Fibroblast of lung (primary cell): ENCODE results near the gene ZSCAN20.

ENCODE experiments used
- CTCF ChIP-seq, 2 donors: IDR thresholded peaks in 1 of 2; conservative IDR thresholded peaks in 1 of 2; 1 replicate in 1 of 2; 2 replicates in 1 of 2; pipeline ENCODE4 v1.5.1; 2011 to 2012; ENCODE audit warnings: low read length in 2 of 2, control low read depth in 1 of 2, inconsistent platforms in 1 of 2, low read depth in 1 of 2, mild to moderate bottlenecking in 1 of 2
- EZH2 ChIP-seq: IDR thresholded peaks from 2 replicates; pipeline ENCODE4 v1.5.1; 2012; ENCODE audit warnings: low read length, control low read depth, mild to moderate bottlenecking; ENCODE audit errors: missing control alignments

- TF ChIP-seq CTCF (conservative IDR thresholded peaks at IDR 0.05 in 1 of 2, IDR thresholded peaks at IDR 0.05 in 1 of 2; ENCODE audit: low read depth in 1 of 2, low read length in 2 of 2) (no peak), EZH2 (no peak)
Observed at GRCh38 chr1:33537885-33538284, 65.4 kb downstream of the ZSCAN20 start.
